Right cardiac atrium (tissue), 5 donors: Measurements from ENCODE around the gene CD6. TPM values are rescaled to one million over a fixed set of nuclear protein-coding genes. Genes with fewer than 3 reads are reported as not detected.

ENCODE experiments used
- ATAC-seq, 2 donors: fragments of 200-7000 bp; cut with Tn5 transposase; one replicate each; pipeline versions ENCODE4 v1.8.0 to v1.9.1; 2020; ENCODE audit warnings: moderate library complexity in 2 of 2, mild to moderate bottlenecking in 1 of 2
- DNase-seq, 3 donors: peaks; one replicate each; pipeline ENCODE4 v3.0.0-alpha.2; 2020
- H3K27ac ChIP-seq: one replicate; pipeline ENCODE4 v1.5.1; 2013; ENCODE audit warnings: mild to moderate bottlenecking, low read length, control low read depth, moderate library complexity
- H3K27me3 ChIP-seq: one replicate; pipeline ENCODE4 v1.6.1; 2013; ENCODE audit not compliant: control insufficient read depth, insufficient read depth
- H3K4me1 ChIP-seq: one replicate; pipeline ENCODE4 v1.6.1; 2013; ENCODE audit warnings: low read length; ENCODE audit not compliant: control insufficient read depth, insufficient read depth
- H3K4me3 ChIP-seq: one replicate; pipeline ENCODE4 v1.5.1; 2013; ENCODE audit warnings: low read length, control low read depth
- H3K9me3 ChIP-seq: one replicate; pipeline ENCODE4 v1.6.1; 2013; ENCODE audit warnings: low read length; ENCODE audit not compliant: control insufficient read depth
- WGBS: extraction: QIAGEN DNeasy Blood & Tissue Kit; methylation state at CpG from one replicate; pipeline ENCODE4 v1.1.7; 2013; 5-methylcytosine and 5-hydroxymethylcytosine counted together
- intact Hi-C, 4 donors: fragments of 100-400 bp; cut with DNase I; formaldehyde crosslinking; loops; one replicate each; pipeline versions ENCODE4 v1.11.0 to v1.14.0; 2022 to 2023
- polyA plus RNA-seq: library from polyadenylated mRNA; stranded (reverse); fragments of 200-250 nt; gene quantifications from one replicate; pipeline ENCODE4 v1.2.3, GENCODE V29; 2013
- total RNA-seq, 4 donors: library from RNA; stranded (reverse); fragmentation: NEBNext Ultra II Directional; extraction: Animal tissue kit (Norgen Biotek cat#: 25700); gene quantifications; one replicate each; pipeline ENCODE4 v1.2.1, GENCODE V29; 2021
- donor health status: healthy with polysubstance abuse.
- donor health status: DM: no; HTN: yes; CAD: no.
- donor health status: DM: no; HTN: no; CAD: no.
- donor health status: DM: no; HTN: yes; CAD: no; lungs with severe emphysema.
- donor health status: DM: yes; HTN: yes; CAD: no.

The CD6 gene
- total and polyA plus RNA-seq, 5 donors = 0.11 to 1.7 (median 0.74) TPM

- no peak overlapping the region for H3K27ac ChIP-seq
- H3K4me1 ChIP-seq = no peaks in the 10 kb centered on the region
- H3K4me3 ChIP-seq = no peak overlapping the region
- no peak for ATAC-seq
- H3K9me3 ChIP-seq = no peaks in the 10 kb centered on the region
- 89% methylated on average over 2 of the region's 2 CpGs for WGBS
- intact Hi-C loops = no loop called here
- no peaks in the 10 kb centered on the region for H3K27me3 ChIP-seq
- DNase-seq = no peak
These were observed 14.0 kb downstream of the CD6 start for GRCh38 chr11:60985501-60985900.

- Histone ChIP-seq H3K4me1 (no peaks in the 10 kb centered on the region), H3K4me3 (no peak overlapping the region), H3K27me3 (no peaks in the 10 kb centered on the region), H3K27ac (no peak overlapping the region), H3K9me3 (no peaks in the 10 kb centered on the region)
- no peak for DNase-seq
- no peak for ATAC-seq
- intact Hi-C loops = no loop called here
- 80% methylated on average over 17 of the region's 17 CpGs for WGBS
These were observed 14.8 kb downstream of the CD6 start for GRCh38 chr11:60985991-60986915.

GRCh38 chr11:60987577-60988277, 16.2 kb downstream of the CD6 start:
- H3K9me3 ChIP-seq = no peaks in the 10 kb centered on the region
- H3K27ac ChIP-seq = no peak overlapping the region
- intact Hi-C loops = no loop called here
- DNase-seq (no peak), ATAC-seq (no peak)
- no peaks in the 10 kb centered on the region for H3K27me3 ChIP-seq
- no peak overlapping the region for H3K4me3 ChIP-seq
- H3K4me1 ChIP-seq = no peaks in the 10 kb centered on the region
- 89% methylated on average over 9 of the region's 9 CpGs for WGBS

- intact Hi-C loops = no loop called here
These were observed 17.2 kb downstream of the CD6 start for GRCh38 chr11:60988658-60989057.

GRCh38 chr11:60989093-60989650, 17.7 kb downstream of the CD6 start:
- no peak for ATAC-seq
- DNase-seq = no peak
- no peak overlapping the region for H3K4me3 ChIP-seq
- H3K27me3 ChIP-seq = no peaks in the 10 kb centered on the region
- no peak overlapping the region for H3K27ac ChIP-seq
- no peaks in the 10 kb centered on the region for H3K4me1 ChIP-seq
- 63% methylated on average over 12 of the region's 12 CpGs for whole genome bisulfite sequencing
- intact Hi-C loops = no loop called here
- H3K9me3 ChIP-seq = no peaks in the 10 kb centered on the region

More at GRCh38 chr11:60988658-60989057, 17.2 kb downstream of the CD6 start:
- Histone ChIP-seq H3K4me3 (no peak overlapping the region), H3K27me3 (no peaks in the 10 kb centered on the region), H3K4me1 (no peaks in the 10 kb centered on the region), H3K27ac (no peak overlapping the region), H3K9me3 (no peaks in the 10 kb centered on the region)
- DNase-seq (no peak), ATAC-seq (no peak)
- 76% methylated on average over 2 of the region's 2 CpGs for WGBS

- DNase-seq (no peak), ATAC-seq (no peak)
- Histone ChIP-seq H3K4me3 (no peak overlapping the region), H3K9me3 (no peaks in the 10 kb centered on the region), H3K4me1 (no peaks in the 10 kb centered on the region), H3K27me3 (no peaks in the 10 kb centered on the region), H3K27ac (no peak overlapping the region)
- 90% methylated on average over 4 of the region's 4 CpGs for WGBS
- intact Hi-C loops = no loop called here
These were observed 20.0 kb downstream of the CD6 start for GRCh38 chr11:60991457-60991856.

GRCh38 chr11:60992842-60993409, 21.4 kb downstream of the CD6 start:
- intact Hi-C loops = no loop called here
- H3K4me3 ChIP-seq = no peak overlapping the region
- H3K4me1 ChIP-seq = no peaks in the 10 kb centered on the region
- DNase-seq (peak in 1 of 3 donors; percentile 60), ATAC-seq (peak; percentile 59 to 64)
- 32% methylated on average over 5 of the region's 5 CpGs for WGBS
- H3K27me3 ChIP-seq = no peaks in the 10 kb centered on the region
- H3K27ac ChIP-seq = no peak overlapping the region
- H3K9me3 ChIP-seq = no peaks in the 10 kb centered on the region

- whole genome bisulfite sequencing = 51% methylated on average over 7 of the region's 7 CpGs
- ATAC-seq (no peak), DNase-seq (no peak)
- Histone ChIP-seq H3K9me3 (no peaks in the 10 kb centered on the region), H3K4me1 (no peaks in the 10 kb centered on the region), H3K4me3 (no peak overlapping the region), H3K27me3 (no peaks in the 10 kb centered on the region), H3K27ac (no peak overlapping the region)
- intact Hi-C loops = no loop called here
These were observed 22.1 kb downstream of the CD6 start for GRCh38 chr11:60993615-60994014.

GRCh38 chr11:60994541-60995080, 23.1 kb downstream of the CD6 start:
- no peak overlapping the region for H3K4me3 ChIP-seq
- no peaks in the 10 kb centered on the region for H3K27me3 ChIP-seq
- no peak overlapping the region for H3K27ac ChIP-seq
- 67% methylated on average over 7 of the region's 7 CpGs for WGBS
- ATAC-seq (no peak), DNase-seq (no peak)
- H3K9me3 ChIP-seq = no peaks in the 10 kb centered on the region
- H3K4me1 ChIP-seq = no peaks in the 10 kb centered on the region
- intact Hi-C loops = no loop called here

- 26% methylated on average over 7 of the region's 7 CpGs for WGBS
- intact Hi-C loops = no loop called here
- Histone ChIP-seq H3K4me3 (no peak overlapping the region), H3K27me3 (no peaks in the 10 kb centered on the region), H3K9me3 (no peaks in the 10 kb centered on the region), H3K4me1 (no peaks in the 10 kb centered on the region), H3K27ac (no peak overlapping the region)
- ATAC-seq (peak; percentile 55 to 85), DNase-seq (peak in 1 of 3 donors; percentile 35)
These were observed 24.3 kb downstream of the CD6 start for GRCh38 chr11:60995798-60996197.
